IPS-NIHi7 (cell line): ENCODE results near the gene GRID1.

ENCODE experiments used
- DNase-seq: peaks from one replicate; pipeline ENCODE4 v3.0.0; 2012; ENCODE audit warnings: mixed read lengths; ENCODE audit errors: extremely low spot score

The GRID1 gene

DNA sequence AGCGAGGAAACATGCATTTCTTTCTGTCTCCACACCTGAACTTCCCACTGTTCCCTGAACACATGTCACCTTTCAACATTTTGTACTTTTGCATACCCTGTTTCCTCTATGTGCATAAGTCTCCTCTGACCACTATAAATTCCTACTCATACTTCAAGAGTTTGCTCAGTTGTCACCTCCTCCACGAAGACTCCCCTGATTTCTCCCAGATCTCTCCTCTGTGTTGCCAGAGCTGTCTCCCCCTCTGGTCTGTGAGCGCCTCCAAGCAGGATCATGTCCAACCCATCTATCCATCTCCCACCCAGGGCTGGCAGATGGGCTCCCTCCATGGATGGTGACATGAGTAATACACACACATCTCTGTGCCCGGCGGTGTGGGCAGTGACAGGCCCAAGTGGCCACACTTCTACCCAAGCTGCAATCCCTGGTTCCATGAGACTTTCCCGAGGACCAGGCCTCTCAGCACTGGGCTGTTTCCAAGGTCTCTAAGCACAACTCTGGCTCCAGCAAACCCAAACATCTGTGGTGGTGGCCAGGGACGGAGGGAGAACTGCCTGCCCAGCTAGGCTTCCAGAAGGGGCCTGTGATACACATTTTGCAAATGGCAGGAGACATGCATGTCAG, 135.9 kb downstream of the GRID1 start:
- no peak for DNase-seq

DNA sequence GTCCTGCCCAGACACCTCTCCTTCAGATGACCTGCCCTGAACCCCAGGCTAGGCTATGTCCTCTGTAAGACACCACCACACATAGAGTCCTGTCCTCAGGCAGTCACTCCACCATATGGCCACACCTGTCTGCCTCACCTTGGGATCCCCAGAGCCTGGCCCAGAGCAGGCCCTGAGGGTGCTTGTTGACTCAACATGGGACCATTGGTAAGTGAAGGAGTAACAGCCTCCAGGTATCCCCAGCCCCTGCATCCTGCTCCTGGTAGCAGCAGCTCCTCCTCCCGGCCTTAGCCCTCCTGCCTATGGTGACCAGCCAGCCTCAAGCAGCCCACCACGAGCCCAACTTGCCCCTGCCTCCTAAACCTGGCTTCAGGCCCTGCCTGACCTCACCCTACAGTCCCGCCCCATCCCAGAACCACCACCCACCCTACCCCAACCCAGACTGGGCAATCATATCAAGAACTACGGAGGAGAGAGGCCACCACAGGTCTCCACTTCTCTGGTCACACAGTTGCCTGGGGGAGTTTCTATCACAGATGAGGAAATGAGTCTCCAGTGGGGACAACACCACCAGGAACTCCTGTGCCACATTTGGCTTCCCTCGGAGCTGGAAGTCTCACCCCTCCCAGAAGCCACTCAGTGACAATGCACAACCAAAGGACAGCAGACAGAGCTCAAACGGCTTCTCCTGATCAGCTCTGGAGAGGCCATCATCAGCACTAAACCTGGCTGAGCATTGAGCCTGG, 136.6 kb downstream of the GRID1 start:
- no peak for DNase-seq

DNA sequence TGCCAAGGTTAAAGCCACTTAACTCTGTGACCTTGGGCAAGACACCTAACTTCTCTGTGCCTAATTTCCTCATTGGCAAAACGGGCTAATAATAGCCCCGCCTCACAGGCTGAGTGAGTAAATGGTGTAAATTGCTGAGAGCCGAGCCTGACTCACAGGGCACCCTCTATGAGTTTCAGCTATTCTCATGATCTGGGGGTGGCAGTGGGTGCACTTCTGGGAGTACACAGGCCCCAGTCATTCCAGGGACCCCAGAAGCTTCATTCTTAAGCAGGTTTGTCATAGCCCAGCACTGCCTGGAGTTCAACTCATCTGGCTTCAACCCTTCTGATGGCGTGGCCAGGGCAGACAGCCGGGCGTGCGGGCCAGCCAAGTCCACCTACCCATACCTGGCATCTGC, 137.2 kb downstream of the GRID1 start:
- DNase-seq = no peak

DNA sequence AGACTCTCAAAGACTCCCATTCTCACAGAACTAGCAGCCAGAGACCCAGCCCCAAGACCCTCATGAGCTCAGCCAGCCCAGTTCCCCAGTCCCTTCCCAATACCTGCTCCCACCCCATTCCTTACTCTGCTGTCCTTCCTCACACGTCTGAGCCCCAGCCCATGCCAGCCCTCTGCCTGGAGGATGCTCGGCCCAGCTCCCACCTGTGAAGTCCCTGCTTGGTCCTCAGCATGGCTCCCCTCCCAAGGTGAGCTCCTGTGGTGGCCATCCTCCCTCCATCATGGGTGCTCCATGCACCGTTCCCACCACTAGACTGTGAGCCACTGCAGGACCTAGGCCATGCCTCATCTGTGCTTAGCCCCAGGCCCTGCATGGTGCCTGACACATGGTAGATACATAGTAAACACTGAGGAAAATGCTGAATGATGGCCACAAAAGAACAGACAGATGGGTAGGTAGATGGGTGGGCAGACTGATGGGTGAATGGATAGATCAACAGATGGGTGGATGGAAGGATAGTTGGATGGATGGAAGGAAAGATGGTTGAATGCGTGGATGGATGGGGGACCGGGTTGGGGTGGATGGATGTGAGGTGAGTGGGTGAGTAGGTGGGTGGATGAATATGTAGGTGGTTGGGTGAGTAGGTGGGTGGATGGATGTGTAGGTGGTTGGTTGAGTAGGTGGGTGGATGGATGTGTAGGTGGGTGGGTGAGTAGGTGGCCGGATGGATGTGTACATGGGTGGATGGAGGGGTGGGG, 138.9 kb downstream of the GRID1 start:
- DNase-seq = no peak

DNA sequence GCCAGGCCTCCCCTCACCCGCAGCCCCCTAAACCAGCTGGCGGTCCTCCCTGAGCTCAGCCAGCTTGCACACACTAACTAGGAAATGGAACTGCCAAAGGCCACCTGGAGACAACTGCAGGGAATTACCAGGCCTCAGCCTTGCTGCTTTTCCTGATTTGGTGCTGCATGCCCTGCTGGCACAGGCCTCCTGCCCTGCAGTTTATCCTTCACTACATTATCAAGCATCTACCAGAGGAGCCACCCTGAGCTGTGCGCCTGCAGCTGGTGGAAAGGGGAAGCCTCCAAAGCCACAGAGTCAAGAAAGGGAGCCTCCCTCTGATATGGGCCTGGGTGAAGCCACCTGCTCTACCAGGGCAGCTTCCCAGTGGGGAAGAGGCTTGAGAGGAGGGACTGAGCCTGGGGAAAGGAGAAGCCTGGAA, 139.8 kb downstream of the GRID1 start:
- no peak for DNase-seq

DNA sequence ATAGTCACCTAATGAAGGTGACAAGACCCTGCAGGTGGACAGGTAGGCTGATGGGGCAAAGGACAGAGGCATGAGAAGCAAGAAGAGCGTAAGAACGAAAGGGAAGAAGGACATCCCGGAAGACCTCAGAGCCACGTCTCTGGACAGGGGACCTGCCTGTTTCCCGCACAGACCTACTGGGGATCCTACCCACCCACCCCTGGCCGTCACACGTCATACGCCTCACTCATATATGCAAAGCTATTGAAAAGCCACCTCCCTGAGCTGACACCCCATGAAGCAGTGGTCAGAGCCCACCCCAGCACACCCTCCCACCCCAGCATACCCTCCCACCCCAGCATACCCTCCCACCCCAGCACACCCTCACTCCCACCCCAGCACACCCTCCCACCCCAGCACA, 140.6 kb downstream of the GRID1 start:
- DNase-seq = no peak

DNA sequence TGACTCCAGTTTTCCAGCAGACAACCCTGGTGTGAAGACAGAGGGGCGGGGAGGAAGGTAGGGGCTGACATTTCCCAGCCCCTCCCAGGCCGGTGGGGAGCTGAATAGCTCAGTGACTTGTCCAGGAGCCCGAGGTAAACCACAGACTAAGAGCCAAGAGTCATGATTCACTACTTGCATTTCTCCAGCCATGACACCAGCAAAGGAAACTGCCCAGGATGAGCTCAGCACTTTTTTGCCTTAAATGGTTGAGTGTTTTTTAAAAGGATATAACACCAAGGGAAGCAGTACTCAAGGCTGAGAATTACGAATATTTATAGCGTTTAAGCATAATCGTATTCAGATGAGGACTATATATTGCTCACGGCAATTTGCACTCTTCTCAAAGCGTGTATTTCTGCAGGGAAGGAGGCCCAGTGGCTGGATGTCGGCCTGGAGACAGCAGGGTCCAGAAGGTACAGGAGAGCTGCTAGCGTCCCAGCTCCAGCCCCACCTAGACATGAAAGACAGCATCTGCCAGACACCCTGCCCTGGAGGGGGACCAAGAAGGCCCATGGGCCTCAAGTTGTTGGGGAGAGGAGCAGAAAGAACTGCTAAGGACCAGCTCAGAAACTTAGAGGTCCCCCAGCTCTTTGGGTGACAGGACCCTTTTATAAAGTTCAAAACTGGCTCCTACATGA, 141.4 kb downstream of the GRID1 start:
- no peak for DNase-seq

DNA sequence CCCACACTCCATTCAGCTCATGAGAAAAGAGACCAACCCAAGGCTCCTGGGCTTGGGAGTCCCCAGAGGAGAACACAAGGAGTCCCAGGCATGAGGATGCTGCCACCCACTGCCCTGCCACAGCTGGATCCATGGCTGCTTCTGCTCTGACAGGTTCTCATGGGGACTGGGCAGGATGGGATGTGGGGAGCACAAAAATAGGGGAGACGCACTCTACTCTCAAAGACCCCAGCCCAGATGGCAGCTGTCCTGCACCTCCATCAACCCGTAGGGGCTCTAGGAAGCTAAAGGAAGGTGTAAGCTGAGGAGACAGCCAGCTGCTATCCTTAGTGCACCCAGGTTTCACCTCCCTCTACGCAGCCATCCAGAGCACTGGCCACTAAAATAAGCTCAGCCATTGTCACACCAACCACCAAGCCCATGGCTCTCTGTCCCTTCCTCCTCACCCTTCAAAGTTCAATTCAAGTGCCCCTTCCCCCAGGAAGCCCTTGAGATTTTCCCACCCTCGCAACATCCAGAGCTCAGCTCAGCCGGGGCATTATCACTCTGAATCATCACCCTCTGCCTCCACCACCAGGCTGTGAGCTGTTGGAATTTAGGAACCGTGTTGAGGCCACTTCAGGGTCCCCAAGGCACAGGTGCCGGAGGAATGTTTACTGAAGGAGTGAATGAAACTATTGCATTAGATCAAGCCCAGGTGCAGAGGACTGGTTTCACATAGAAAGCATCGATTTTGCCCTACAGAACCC, 142.1 kb downstream of the GRID1 start:
- DNase-seq = no peak

DNA sequence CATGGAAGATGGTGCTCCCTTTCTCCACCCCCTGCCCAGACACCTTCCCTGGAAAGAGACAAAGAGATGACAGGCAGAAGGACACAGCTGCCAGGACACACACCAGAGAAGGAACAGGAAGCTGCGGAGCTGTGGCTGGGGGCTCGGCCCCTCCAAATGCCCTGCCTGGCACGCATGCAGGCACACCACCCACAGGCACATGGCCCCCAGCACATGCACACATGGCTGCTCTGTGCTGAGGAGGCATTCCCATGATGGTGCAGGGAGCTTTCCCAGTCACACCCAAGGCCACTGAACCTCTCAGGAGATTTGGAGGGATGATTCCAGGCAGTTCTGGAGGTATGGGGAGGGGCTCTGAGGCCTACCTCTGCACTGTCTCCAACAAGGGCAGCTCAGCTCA, 143.3 kb downstream of the GRID1 start:
- DNase-seq = no peak

DNA sequence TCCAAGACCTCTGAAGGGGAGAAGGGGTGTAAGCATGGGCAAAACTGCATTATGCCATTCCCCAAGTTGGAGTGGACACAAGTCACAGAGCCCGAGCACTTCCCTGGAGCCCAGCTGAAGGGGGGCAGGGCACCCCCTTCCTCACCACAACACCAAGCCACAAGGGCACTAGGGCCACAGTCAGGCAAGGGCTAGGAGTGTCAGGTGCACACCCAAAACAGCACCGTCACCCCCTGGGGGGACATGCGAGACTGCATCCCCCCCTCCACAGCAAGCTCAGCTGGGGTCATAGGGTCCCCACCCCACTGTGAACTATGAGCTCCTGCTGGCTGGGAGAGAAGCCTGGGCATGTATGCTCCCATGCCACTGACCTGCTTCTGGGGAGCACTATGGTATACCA, 143.9 kb downstream of the GRID1 start:
- DNase-seq = no peak

DNA sequence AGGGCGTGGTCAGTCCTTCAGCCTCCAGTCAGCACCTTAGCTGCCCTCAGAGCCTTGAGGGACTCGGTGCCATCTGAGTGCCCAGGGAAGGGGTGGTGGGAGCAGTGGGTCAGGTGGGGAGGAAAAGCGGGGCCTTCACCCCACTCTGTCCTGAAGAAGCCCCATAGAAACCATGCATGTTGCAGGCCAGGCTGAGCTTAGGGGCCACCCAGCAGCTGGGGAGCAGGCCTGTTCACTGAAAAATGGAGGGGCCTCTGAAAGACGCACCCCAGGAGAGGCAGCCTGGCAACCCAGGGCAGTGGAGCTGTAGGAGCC, 144.3 kb downstream of the GRID1 start:
- DNase-seq = no peak

DNA sequence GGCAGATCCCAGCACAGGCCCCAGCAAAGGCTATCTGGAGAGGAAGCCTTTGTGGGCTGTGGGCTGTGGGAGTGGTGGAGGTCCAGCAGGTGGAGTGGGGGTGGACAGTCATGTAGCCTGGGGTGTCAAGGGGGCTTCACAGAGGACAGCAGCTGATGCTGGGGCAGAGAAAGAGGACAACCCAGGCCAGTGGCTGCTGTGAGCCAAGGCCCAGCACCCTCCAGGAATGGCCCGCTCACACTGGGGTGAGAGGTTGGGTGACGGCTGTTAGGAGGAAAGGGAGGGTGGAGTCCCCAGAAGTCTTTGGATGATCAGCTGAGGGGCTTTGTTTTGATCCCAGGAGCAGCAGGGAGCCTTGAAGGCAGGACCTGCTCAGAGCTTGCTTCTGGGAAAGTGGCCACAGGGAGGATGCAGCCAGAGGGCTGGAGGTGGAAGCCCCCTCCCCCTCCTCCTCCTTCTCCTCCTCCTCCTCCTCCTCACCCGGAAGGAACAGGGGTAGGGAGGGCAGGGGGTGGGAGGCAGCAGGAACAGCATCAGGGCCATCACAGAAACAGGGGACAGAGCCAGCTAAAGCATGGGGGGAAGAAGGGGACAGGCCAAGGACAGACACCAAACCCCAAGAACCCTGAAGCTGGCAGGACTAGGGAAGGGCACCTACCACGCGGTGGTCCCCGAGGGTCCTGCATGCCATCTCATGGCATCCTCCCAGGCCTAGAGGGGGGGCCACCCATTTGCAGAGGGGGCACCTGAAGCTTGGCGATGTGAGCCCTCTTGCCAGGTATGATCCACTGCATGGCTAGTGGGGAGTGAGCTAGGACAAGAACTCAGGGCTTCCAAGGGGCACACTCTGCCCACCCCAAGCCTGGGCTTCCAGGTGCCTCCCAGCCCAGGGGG, 144.9 kb downstream of the GRID1 start:
- no peak for DNase-seq

DNA sequence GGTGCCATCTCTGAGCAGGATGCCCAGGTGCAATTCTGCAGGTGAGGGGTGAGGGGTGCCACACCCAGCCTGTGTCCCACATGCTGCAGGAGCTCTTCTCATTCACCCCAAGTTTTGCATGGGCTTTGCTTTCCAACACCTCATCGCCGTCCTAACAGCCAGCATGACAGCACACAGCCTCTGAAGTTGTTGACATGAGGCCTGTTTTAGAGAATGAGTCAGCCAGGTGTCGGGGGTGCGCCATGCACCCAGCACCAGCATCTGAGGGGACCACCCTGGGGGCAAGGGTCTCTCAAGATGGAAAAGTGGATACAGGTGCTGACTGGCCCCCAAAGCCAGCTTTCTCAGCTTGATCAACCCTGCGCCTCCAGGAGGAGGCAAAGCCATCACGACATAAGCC, 146.0 kb downstream of the GRID1 start:
- no peak for DNase-seq

DNA sequence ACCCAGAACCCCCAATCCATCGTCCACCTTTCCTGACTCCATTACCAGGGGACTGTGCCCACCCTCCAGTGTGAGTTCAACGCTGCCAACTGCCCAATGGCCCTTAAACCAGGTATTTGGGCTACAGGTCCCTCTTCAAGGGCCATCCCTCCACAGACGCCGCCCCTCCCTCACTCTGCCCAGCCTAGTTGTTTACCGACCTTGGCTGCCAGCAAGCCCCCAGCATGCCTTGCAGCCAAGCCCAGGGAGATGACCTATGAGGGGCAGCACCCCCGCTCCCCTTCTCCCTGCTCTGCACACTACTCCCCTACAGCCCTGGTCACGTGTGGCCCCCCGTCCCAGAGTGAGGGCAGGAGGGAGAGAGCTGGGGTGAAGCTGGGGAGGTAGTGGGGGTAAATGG, 147.3 kb downstream of the GRID1 start:
- no peak for DNase-seq

DNA sequence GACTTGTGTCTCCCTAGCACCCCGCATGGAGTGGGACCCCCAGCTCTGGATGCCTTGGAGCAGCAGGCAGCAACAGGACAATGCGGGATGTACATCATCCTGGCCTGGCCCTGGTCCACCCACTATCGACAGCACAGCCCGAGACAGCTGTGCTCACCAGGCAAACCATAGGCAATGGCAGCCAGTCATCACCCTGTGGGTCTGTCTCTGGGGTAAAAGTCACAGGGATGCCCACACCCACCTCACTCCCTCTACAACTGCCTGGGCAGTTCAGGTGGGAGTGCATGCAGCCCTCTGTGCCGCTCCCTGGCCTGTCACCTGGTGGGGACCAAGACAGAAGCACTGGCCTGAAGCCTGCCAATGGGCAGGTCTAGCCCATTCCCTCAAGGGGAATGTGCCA, 147.8 kb downstream of the GRID1 start:
- DNase-seq = no peak

DNA sequence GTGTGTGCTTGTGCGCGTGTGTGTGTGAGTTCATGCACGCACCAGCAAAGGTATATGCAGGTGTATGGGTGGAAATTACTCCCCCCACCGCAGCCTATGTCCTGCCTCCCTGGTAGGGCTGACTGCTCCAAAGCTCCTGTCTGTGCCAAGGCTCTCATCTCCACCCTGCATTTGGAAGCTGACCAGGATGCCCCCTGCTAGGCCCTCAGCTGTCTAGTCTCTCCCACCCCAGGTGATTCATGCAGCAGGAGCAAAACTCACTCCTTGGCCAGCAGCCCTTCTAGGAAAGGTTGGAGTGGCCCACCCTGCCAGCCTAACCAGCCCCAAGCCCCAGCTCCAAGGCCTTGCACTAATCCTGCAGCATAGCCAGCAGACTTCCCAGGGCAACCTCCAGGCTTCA, 148.4 kb downstream of the GRID1 start:
- no peak for DNase-seq

DNA sequence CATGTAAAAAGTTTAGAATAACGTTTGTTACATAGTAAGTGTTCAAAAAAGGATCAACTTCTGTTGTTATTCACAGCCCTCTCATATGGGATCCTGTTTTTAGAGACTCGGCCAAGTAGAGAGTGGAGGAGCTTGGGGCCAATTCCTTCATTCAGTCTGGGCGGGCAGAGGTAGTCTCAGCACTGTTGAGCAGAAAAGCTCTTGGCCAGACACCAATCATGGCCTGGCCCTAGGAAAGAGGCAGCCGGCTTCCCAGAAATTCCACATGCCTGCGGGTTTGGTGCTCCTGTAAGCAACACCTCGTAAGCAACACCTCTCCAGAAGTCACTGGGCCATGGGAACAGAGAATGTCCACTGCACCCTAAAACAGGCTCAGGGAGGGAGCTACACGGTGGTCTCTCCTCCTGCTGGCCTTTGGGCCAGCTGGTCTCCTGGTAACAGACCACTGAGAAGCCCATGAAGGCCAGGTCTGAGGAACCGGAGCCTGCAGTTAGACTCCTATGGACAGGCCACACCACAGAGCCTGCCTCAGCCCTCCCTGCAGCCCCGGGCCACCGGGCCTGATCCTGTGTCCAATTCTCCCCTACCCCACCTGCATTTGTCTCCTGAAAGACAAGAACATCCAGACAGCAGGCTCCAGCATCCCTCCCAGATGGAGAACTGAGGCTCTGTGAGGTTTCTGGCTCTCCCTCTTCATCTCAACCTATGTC, 149.1 kb downstream of the GRID1 start:
- no peak for DNase-seq

DNA sequence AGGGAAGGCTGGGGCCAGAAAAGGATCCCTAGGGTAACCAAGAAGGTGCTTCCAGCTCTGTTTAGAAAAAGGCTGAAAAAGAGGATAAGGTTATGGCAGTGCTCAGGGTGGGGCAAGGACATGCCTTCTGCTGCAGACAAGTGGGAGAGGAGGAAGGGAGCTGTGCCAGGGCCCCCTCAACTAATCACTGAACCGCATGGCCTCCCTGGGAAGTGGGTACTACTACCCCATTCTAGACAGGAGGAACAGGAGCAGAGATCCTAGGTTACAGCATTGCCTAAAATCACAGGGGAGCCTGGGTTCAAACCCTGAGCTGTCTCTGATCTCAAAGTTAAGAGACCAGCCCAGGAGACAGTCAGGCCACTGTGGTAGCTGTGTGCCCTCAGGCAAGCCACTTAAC, 149.7 kb downstream of the GRID1 start:
- DNase-seq = no peak

DNA sequence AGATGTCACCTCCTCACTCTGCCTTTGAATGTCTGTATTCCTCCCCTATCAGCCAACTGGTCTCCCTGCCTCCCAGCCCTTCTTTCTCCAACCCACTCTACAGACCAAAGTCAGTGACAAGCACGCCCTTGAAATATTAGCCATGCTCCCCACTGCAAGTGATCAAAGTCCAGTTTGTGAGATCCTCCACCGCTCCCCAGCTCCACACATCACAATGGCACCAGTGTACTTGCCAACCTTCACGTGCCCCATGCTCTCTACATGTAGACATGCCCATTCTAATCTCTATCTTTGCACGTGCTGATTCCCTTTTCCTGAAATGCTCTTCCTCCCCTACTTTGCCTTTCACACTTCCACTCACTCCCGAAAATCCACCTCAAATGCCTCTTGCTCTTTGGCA, 150.9 kb downstream of the GRID1 start:
- DNase-seq = no peak

DNA sequence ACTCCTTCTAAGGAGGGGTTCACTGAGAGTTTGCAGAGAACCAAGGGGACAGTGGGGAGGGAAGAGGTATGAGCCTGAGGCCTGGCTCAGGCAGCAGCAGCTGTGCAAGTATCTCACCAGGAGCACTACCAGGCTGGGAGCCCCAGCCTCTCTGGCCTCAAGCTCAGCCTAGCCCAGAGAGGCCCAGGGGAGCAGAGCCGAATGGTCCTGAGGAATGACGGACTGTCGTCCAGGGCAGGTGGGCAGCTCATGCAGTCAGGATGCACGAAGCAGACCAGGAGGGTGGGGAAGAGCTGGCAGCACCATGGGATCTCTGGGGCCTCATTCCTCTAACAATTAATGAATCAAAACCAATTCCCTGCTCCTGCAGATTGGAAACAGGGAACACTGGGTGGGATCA, 151.5 kb downstream of the GRID1 start:
- no peak for DNase-seq
